Activated naive CD8-positive, alpha-beta T cell treated with anti-CD3 and anti-CD28 coated beads, Interleukin-2, amount 10 ng/mL, durations not matched to agents 7 days and 5 days (primary cell): ENCODE results near the gene ZFPL1. TPM values are rescaled to one million over a fixed set of nuclear protein-coding genes. Genes with fewer than 3 reads are reported as not detected.
"Not testable (repeated sequence)": the region's sequence is repeated elsewhere in the genome, so short reads cannot be mapped to it uniquely, and the experiment has no call there.

Source experiments
- ATAC-seq: fragments of 150-1000 bp; cut with Tn5 transposase; one replicate; pipeline ENCODE4 v1.10.0; 2021; ENCODE audit warnings: low read depth, moderate library complexity
- POLR2A ChIA-PET: fragments of 350-600 bp; sonication (Branson Sonifier 250); formaldehyde crosslinking; loops from one replicate; lab custom pipeline; 2021; ENCODE audit warnings: antibody characterized with exemption; lab: Charles Lee
- DNase-seq: peaks from one replicate; pipeline ENCODE4 v3.0.0; 2021
- H3K27ac Mint-ChIP-seq: one replicate; pipeline ENCODE4 v1.8.0; 2022; ENCODE audit warnings: mild to moderate bottlenecking, mixed read lengths
- H3K27me3 Mint-ChIP-seq: one replicate; pipeline ENCODE4 v1.8.0; 2022; ENCODE audit warnings: mild to moderate bottlenecking, moderate library complexity, mixed read lengths
- H3K36me3 Mint-ChIP-seq: one replicate; pipeline ENCODE4 v1.8.0; 2021; ENCODE audit warnings: mild to moderate bottlenecking, mixed read lengths
- H3K4me1 Mint-ChIP-seq: one replicate; pipeline ENCODE4 v1.8.0; 2021; ENCODE audit warnings: mixed read lengths
- H3K4me3 Mint-ChIP-seq: one replicate; pipeline ENCODE4 v1.8.0; 2022; ENCODE audit warnings: mild to moderate bottlenecking, moderate library complexity, mixed read lengths
- H3K9me3 Mint-ChIP-seq: one replicate; pipeline ENCODE4 v1.8.0; 2021; ENCODE audit warnings: mixed read lengths
- total RNA-seq, 2 experiments: library from RNA; stranded (reverse); gene quantifications; one replicate each; pipeline ENCODE4 v1.2.3, GENCODE V29; 2021

ZFPL1 gene
- total RNA-seq, 2 experiments from 2014 or later, result 37.3 to 41.2 TPM

DNA sequence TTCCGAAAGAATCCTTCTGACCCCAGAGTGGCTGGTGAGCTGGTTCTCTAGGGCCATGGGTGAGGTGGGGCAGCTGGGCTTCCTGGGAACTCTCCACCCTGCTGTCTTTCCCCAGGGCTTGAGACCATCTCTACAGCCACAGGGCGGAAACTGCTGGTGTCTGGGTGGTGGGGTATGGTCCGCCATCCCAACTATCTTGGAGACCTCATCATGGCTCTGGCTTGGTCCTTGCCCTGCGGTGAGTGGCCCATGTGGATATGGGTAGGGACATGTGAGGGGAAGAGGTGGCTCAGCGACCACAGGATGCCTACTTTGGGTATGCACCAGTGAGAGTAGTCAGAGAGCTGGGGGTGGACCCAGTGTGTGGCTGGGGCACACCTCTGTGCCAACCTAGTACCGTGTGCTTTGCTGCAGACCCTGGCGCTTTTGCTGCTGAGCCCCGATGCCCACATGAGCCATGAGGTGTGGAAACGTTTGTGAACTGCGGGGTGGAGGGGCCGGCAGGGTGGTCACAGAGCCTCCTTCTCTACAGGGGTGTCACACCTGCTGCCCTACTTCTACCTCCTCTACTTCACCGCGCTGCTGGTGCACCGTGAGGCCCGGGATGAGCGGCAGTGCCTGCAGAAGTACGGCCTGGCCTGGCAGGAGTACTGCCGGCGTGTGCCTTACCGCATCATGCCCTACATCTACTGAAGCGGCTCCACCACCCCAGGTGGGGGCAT lies 31.5 kb downstream of the ZFPL1 start:
- Mint-ChIP-seq H3K9me3 (no peaks in the 10 kb centered on the region), H3K27me3 (no peaks in the 10 kb centered on the region), H3K4me3 (peak overlapping the region; percentile 19), H3K36me3 (peaks cover 12% of the 10 kb centered on the region), H3K4me1 (peaks cover 39% of the 10 kb centered on the region), H3K27ac (peak overlapping the region; percentile 38)
- DNase-seq (no peak), ATAC-seq (no peak)
- POLR2A ChIA-PET, result interaction anchor here (1.0 kb wide), 1 partner anchor 146 kb away, joined by 3 read pairs; the partner anchor contains the start of gene POLA2

- Mint-ChIP-seq H3K4me3 (peak overlapping the region; percentile 88), H3K9me3 (no peaks in the 10 kb centered on the region), H3K4me1 (peaks cover 42% of the 10 kb centered on the region), H3K27ac (peak overlapping the region; percentile 93), H3K27me3 (no peaks in the 10 kb centered on the region), H3K36me3 (peaks cover 18% of the 10 kb centered on the region)
- POLR2A ChIA-PET, result interaction anchor here (1.0 to 3.2 kb wide), 13 partner anchors 8 to 372 kb away, joined by 3 to 31 read pairs (median 7); partner anchors contain the start of genes ARL2, BATF2, CAPN1 and CDCA5
- no peak for DNase-seq
- ATAC-seq, result peak; percentile 7
Measured at GRCh38 chr11:65116370-65117205, 32.6 kb downstream of the ZFPL1 start.

DNA sequence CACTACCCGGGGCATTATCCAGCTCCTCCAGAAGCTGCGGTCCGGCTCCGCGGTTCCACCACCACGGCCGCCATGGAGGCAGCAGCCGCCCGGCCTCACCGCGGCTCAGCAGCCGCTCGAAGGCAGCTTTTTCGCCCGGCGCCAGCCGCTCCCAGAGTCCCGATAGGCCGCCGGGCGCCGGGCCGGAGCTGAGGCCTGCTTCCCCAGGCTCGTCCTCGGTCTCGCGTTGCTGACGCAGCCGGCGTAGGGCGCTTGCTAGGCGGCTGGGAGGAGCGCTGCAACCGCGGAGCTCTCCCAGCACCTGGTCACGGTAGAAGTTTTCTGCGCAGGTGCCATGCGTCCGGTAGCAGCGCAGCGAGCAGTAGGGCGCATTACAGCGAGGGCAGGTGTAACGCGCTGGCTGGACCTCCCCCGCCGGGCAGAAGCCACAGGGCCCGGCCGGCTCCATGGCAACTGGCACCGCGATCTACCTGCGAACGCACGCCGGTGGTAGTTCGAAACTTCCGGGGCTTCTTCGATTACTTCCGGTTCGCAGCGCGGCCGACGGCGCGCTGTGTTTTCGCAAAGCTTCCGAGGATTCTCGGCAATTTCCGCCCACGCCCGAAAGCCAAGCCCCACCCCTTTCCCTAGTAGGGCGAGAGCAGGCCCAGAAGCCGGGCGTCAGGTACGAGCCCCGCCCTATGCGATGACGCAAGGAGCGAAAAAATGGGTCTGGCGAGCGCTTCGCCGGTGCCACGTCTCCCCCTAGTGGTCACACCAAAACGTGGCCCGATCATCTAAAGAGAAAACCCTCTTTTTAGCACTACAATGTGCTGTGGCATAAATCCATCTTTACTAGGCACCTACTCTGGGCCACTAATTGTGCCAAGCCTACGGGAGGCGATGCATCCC lies 33.4 kb downstream of the ZFPL1 start, which contains the start of gene ZNHIT2:
Gene ZNHIT2, minus strand, starts transcription at position 496 of the 891 bp plus-strand sequence. Its CDS starts 48 bp downstream, at position 448.
- Mint-ChIP-seq H3K27ac (peak within 1 kb of the TSS; percentile 93), H3K9me3 (no peaks in the 10 kb centered on the region), H3K4me1 (peaks cover 38% of the 10 kb centered on the region), H3K36me3 (peaks cover 21% of the 10 kb centered on the region), H3K27me3 (no peaks in the 10 kb centered on the region), H3K4me3 (peak within 1 kb of the TSS; percentile 88)
- DNase-seq (peak; percentile 98), ATAC-seq (peak; percentile 58)
- POLR2A ChIA-PET, result interaction anchor here (0.6 to 3.2 kb wide), 26 partner anchors 9 to 373 kb away, joined by 3 to 31 read pairs (median 4); partner anchors contain the start of genes ARL2, BATF2, CAPN1 and CDCA5

GRCh38 chr11:65118097-65118837 lies 34.2 kb downstream of the ZFPL1 start:
- no peaks in the 10 kb centered on the region for H3K27me3 Mint-ChIP-seq
- ATAC-seq, result no peak
- peak overlapping the region; percentile 88 for H3K4me3 Mint-ChIP-seq
- DNase-seq, result peak; percentile 20
- no peaks in the 10 kb centered on the region for H3K9me3 Mint-ChIP-seq
- peaks cover 21% of the 10 kb centered on the region for H3K36me3 Mint-ChIP-seq
- H3K27ac Mint-ChIP-seq, result peak overlapping the region; percentile 89
- POLR2A ChIA-PET, result interaction anchor here (0.6 to 3.2 kb wide), 23 partner anchors 10 to 373 kb away, joined by 3 to 31 read pairs (median 4); partner anchors contain the start of genes ARL2, CAPN1, POLA2 and PPP2R5B
- peaks cover 36% of the 10 kb centered on the region for H3K4me1 Mint-ChIP-seq

DNA sequence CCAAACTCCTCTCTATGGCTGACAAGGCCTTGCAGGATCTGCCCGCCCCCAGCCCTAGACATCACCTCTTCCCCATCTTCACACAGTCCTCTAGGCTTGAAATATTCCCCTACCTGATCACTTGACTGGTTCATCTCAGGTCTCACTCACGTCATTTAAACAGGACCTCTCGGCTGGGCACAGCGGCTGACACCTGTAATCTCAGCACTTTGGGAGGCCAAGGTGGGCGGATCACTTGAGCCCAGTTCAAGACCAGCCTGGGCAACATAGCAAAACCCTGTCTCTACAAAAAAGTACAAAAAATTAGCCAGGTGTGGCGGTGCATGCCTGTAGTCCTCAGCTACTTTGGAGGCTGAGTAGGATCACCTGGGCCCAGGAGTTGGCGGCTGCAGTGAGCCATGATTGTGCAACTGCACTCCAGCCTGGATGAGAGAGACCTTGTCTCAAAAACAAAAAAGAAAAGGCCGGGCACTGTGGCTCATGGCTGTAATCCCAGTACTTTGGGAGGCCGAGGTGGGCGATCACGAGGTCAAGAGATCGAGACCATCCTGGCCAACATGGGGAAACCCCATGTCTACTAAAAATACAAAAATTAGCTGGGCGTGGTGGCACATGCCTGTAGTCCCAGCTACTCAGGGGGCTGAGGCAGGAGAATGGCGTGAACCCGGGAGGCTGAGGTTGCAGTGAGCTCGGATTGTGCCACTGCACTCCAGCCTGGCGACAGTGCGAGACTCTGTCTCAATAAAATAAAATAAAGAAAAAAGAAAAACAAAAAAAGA lies 35.1 kb downstream of the ZFPL1 start:
- not testable (repeated sequence) for H3K4me3 Mint-ChIP-seq, ATAC-seq, H3K27me3 Mint-ChIP-seq, H3K9me3 Mint-ChIP-seq
- Mint-ChIP-seq H3K27ac (peak overlapping the region; percentile 79), H3K36me3 (peaks cover 22% of the 10 kb centered on the region), H3K4me1 (peaks cover 32% of the 10 kb centered on the region)
- POLR2A ChIA-PET, result interaction anchor here (0.6 to 3.2 kb wide), 5 partner anchors 15 to 374 kb away, joined by 3 to 31 read pairs (median 7); partner anchors contain the start of genes CAPN1 and SYVN1
- DNase-seq, result peak; percentile 27

GRCh38 chr11:65119670-65119995 lies 35.6 kb downstream of the ZFPL1 start:
- H3K36me3 Mint-ChIP-seq, result peaks cover 24% of the 10 kb centered on the region
- POLR2A ChIA-PET, result interaction anchor here (0.6 to 3.4 kb wide), 3 partner anchors 15 to 143 kb away, joined by 3 to 62 read pairs (median 23); partner anchors contain the start of genes CAPN1 and SYVN1

DNA sequence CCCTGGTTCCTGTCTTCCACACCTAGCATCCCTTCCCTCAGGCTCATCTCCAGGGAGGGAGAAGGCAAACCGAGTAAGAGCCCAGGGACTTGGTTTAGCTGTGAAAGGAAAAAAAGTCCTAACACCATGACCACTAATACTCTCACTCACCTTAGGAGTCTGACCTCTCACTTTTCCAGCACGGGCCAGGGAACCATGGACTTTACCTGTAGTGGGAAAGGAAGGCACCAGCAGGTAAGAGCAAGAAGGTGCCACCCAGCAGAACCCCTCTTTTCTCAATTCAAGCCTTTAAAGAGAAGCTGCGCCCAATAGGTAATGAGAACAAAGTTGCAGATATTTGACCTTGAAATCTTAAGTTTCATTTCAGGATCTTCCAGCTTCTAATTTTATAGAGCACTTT lies 36.8 kb downstream of the ZFPL1 start:
- no peaks in the 10 kb centered on the region for H3K27me3 Mint-ChIP-seq
- no peak for ATAC-seq
- peak overlapping the region; percentile 97 for H3K4me3 Mint-ChIP-seq
- peaks cover 32% of the 10 kb centered on the region for H3K4me1 Mint-ChIP-seq
- POLR2A ChIA-PET, result interaction anchor here (1.5 to 3.4 kb wide), 5 partner anchors 9 to 107 kb away, joined by 5 to 62 read pairs (median 23); partner anchors contain the start of genes ARL2, CAPN1, SYVN1 and TM7SF2
- peak overlapping the region; percentile 99 for H3K27ac Mint-ChIP-seq
- peaks cover 24% of the 10 kb centered on the region for H3K36me3 Mint-ChIP-seq
- peak; percentile 10 for DNase-seq
- no peaks in the 10 kb centered on the region for H3K9me3 Mint-ChIP-seq

More at GRCh38 chr11:65119670-65119995, 35.6 kb downstream of the ZFPL1 start:
- ATAC-seq, result no peak
- Mint-ChIP-seq H3K9me3 (no peaks in the 10 kb centered on the region), H3K4me3 (no peak overlapping the region), H3K4me1 (peaks cover 34% of the 10 kb centered on the region), H3K27ac (peak overlapping the region; percentile 99), H3K27me3 (no peaks in the 10 kb centered on the region)
- no peak for DNase-seq

DNA sequence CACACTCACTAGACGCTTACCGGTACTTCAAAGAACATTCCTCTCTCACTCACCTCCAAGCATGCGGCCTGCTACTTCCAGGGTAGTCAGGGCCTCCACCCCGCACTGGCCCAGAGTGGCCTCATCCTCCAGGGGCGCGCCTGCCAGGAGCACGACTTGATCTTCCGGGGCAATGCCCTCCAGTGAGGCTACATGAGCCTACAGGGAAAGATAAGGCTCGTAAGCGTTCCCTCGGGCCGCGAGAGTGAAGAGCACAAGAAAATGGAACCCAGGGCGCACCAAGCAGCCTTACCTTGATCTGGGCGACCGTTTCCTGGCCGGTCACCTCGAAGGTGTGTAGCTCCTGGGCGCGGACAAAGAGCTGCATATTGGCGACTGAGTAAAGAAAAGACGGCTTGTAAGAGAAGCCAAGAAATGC lies 37.4 kb downstream of the ZFPL1 start:
- POLR2A ChIA-PET, result interaction anchor here (0.7 to 3.4 kb wide), 26 partner anchors 10 to 312 kb away, joined by 3 to 62 read pairs (median 4); partner anchors contain the start of genes ARL2, CAPN1, CDCA5 and POLA2
- Mint-ChIP-seq H3K9me3 (no peaks in the 10 kb centered on the region), H3K4me3 (peak overlapping the region; percentile 97), H3K36me3 (peaks cover 26% of the 10 kb centered on the region), H3K27ac (peak overlapping the region; percentile 99), H3K4me1 (peaks cover 30% of the 10 kb centered on the region), H3K27me3 (no peaks in the 10 kb centered on the region)
- no peak for ATAC-seq
- DNase-seq, result peak; percentile 57

GRCh38 chr11:65121865-65122696 lies 38.1 kb downstream of the ZFPL1 start, which contains the start of the genes FAU and MRPL49:
FAU (minus strand) TSS chr11:65122134; CDS start chr11:65121813, 321 bp downstream.
MRPL49 (plus strand) TSS chr11:65122321; CDS start chr11:65122347, 26 bp downstream.
- Mint-ChIP-seq H3K27ac (peak within 1 kb of the TSS; percentile 99), H3K4me1 (peaks cover 30% of the 10 kb centered on the region), H3K27me3 (no peaks in the 10 kb centered on the region), H3K9me3 (no peaks in the 10 kb centered on the region), H3K36me3 (peaks cover 27% of the 10 kb centered on the region), H3K4me3 (peak within 1 kb of the TSS; percentile 97)
- ATAC-seq, result peak; percentile 84
- DNase-seq, result peak; percentile 96
- POLR2A ChIA-PET, result interaction anchor here (0.6 to 3.4 kb wide), 33 partner anchors 9 to 516 kb away, joined by 3 to 62 read pairs (median 3); partner anchors contain the start of genes CAPN1, CDCA5, MAP4K2 and POLA2
